ENCODE results near the gene MAP2. TPM values are rescaled to one million over a fixed set of nuclear protein-coding genes. Genes with fewer than 3 reads are reported as not detected.

Gene MAP2
- total RNA-seq, 1 experiment from 2014 or later: 7.4 TPM

GRCh38 chr2:209563453-209563852, 139.6 kb downstream of the MAP2 start:
- no peak for ATAC-seq
- ChIA-PET CTCF (no interaction called here), POLR2A (no interaction called here)

More at GRCh38 chr2:209563453-209563852, 139.6 kb downstream of the MAP2 start:
- TF ChIP-seq POLR2AphosphoS5 (IDR thresholded peaks at IDR 0.05; ENCODE audit: low read depth, low read length) (no peak), EZH2 (IDR thresholded peaks at IDR 0.05) (no peak), CTCF (IDR thresholded peaks at IDR 0.05 in 2 of 3, conservative IDR thresholded peaks at IDR 0.05 in 1 of 3; ENCODE audit: borderline replicate concordance in 1 of 3, insufficient read depth in 1 of 3, low read depth in 2 of 3, low read length in 2 of 3) (no peak), CEBPB (IDR thresholded peaks at IDR 0.05; ENCODE audit: low read depth) (no peak), ELF1 (IDR thresholded peaks at IDR 0.05; ENCODE audit: borderline replicate concordance, low read depth) (no peak), CBX3 (IDR thresholded peaks at IDR 0.05; ENCODE audit: low read depth) (no peak), SP1 (IDR thresholded peaks at IDR 0.05; ENCODE audit: low read depth) (no peak), ZFX (IDR thresholded peaks at IDR 0.05) (no peak), EZH2phosphoT487 (IDR thresholded peaks at IDR 0.05; ENCODE audit: borderline replicate concordance) (no peak), JUND (IDR thresholded peaks at IDR 0.05) (no peak), REST (IDR thresholded peaks at IDR 0.05; ENCODE audit: low read depth) (no peak), ZNF274 (IDR thresholded peaks at IDR 0.05; ENCODE audit: low read depth, low read length) (no peak)
- TF ChIP-seq, protein P1, sequence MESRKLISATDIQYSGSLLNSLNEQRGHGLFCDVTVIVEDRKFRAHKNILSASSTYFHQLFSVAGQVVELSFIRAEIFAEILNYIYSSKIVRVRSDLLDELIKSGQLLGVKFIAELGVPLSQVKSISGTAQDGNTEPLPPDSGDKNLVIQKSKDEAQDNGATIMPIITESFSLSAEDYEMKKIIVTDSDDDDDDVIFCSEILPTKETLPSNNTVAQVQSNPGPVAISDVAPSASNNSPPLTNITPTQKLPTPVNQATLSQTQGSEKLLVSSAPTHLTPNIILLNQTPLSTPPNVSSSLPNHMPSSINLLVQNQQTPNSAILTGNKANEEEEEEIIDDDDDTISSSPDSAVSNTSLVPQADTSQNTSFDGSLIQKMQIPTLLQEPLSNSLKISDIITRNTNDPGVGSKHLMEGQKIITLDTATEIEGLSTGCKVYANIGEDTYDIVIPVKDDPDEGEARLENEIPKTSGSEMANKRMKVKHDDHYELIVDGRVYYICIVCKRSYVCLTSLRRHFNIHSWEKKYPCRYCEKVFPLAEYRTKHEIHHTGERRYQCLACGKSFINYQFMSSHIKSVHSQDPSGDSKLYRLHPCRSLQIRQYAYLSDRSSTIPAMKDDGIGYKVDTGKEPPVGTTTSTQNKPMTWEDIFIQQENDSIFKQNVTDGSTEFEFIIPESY (IDR thresholded peaks at IDR 0.05; ENCODE audit: extremely low read depth, insufficient replicate concordance, low read length): no peak
- Histone ChIP-seq H3K4me3 (replicated peaks in 1 of 2; ENCODE audit: low read depth in 1 of 2, low read length in 2 of 2) (no peak overlapping the region), H3K9me2 (ENCODE audit: insufficient read depth) (no peaks in the 10 kb centered on the region), H3K4me2 (ENCODE audit: low read length) (no peak overlapping the region), H3K79me2 (ENCODE audit: insufficient read depth, low read length) (no peaks in the 10 kb centered on the region), H3K4me1 (ENCODE audit: control insufficient read depth in 1 of 2, insufficient read depth in 2 of 2, low read length in 2 of 2) (no peaks in the 10 kb centered on the region), H3K27me3 (ENCODE audit: insufficient read depth, low read length) (no peaks in the 10 kb centered on the region), H2AFZ (ENCODE audit: low read depth, low read length, poor library complexity, severe bottlenecking) (no peak overlapping the region), H3K27ac (ENCODE audit: low read depth, low read length) (no peak overlapping the region), H3K36me3 (ENCODE audit: control insufficient read depth in 1 of 2, insufficient read depth in 2 of 2, low read length in 2 of 2) (no peaks in the 10 kb centered on the region), H4K20me1 (ENCODE audit: insufficient read depth) (no peaks in the 10 kb centered on the region), H3K9me3 (ENCODE audit: control insufficient read depth in 1 of 2, insufficient read depth in 1 of 2, low read depth in 1 of 2, low read length in 2 of 2) (no peaks in the 10 kb centered on the region), H3K9ac (ENCODE audit: low read length) (no peak overlapping the region)
- intact Hi-C loops (cut with micrococcal nuclease): no loop called here
- RAD21 ChIA-PET (ENCODE audit: low non-redundant PET in 1 of 2, low total read pairs in 2 of 2, uncharacterized antibody in 2 of 2, unreplicated experiment in 2 of 2): no interaction called here
- no TSS peak for BruUV-seq (replicated peaks)
- no peak for DNase-seq (ENCODE audit: low read depth, low spot score)
